Motor neuron (in vitro differentiated cells): ENCODE results near the gene SND1. TPM values are rescaled to one million over a fixed set of nuclear protein-coding genes. Genes with fewer than 3 reads are reported as not detected.

ENCODE experiments used
- ATAC-seq, 8 experiments: fragments of 200-7000 bp; cut with Tn5 transposase; replicated peaks in 6 of 8; 2 replicates each; pipeline ENCODE4 v1.8.0; 2021; ENCODE audit warnings: mild to moderate bottlenecking in 8 of 8, moderate library complexity in 8 of 8
- H3K27ac ChIP-seq, 2 donors: fragments of 250-450 bp; sonication (Bioruptor Pico); 2 replicates each; pipeline ENCODE4 v1.9.0; 2021; ENCODE audit warnings: antibody characterized with exemption in 2 of 2, mild to moderate bottlenecking in 2 of 2, moderate library complexity in 1 of 2
- H3K4me1 ChIP-seq, 2 donors: fragments of 250-450 bp; sonication (Bioruptor Pico); replicated peaks in 1 of 2; 2 replicates each; pipeline ENCODE4 v1.6.1; 2021; ENCODE audit warnings: antibody characterized with exemption in 2 of 2, mild to moderate bottlenecking in 2 of 2, moderate library complexity in 1 of 2
- H3K4me3 ChIP-seq, 5 donors: fragments of 250-450 bp; sonication (Bioruptor Pico); 2 replicates each; pipeline ENCODE4 v1.9.0; 2021; ENCODE audit warnings: antibody characterized with exemption in 5 of 5, mild to moderate bottlenecking in 5 of 5, moderate library complexity in 4 of 5
- WGBS, 10 experiments: fragments of 450-650 bp; shearing (Covaris generic); methylation state at CpG; one replicate each; pipeline ENCODE4 v1.0.0; 2022; 5-methylcytosine and 5-hydroxymethylcytosine counted together
- in situ Hi-C, 9 experiments: fragments of 400-800 bp; cut with MboI; loops; one replicate each; pipeline ENCODE4 v1.15.0; 2021; ENCODE audit warnings: low sequenced_read_pairs in 9 of 9, low pct_unique_long_range_greater_than_20kb in 2 of 9; ENCODE audit not compliant: unreplicated experiment in 9 of 9
- total RNA-seq, 8 experiments: library from RNA; unstranded; fragments of 300-600 nt; gene quantifications; 2 replicates each; pipeline versions ENCODE4 v1.2.3 to v1.2.4, GENCODE V29; 2022

SND1 gene
- total RNA-seq, 8 experiments from 2014 or later: 125 to 296 (median 182) TPM

DNA sequence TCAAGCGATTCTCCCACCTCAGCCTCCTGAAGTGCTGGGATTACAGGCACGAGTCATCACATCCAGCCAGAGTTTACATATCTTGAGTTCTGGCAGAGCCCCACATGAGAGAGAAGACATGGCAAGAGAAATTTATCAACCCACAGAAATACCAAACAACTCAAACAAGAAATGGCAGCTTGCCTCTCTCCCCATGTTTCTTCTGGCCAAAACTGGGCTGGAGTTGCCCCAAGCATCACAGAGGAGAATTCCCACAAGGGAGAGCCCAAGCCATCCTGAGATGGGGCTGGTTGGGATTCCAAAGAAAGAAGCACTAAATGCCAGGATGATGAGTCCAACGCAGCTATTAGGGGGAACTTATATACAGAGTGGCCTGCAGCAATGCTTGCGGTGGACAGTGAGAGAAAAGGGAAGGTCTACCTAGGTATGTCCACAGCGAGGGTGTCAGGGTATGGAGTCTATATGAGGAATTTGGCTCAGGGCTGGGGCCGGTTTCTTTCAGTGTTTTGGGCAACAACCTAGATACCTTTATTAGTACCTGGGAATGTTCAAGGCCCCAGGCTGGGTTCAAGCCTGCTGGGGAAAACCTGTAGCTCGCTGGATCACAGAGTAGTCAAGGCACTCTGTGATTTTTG is 19.6 kb upstream of the SND1 start:
- no peaks in the 10 kb centered on the region for H3K4me1 ChIP-seq
- no peak overlapping the region for H3K27ac ChIP-seq
- in situ Hi-C loops: loop anchor here in 1 of 9 experiments (25.0 kb wide), 1 partner anchor 245 kb away; the partner anchor contains the start of gene ZNF800
- 45 to 95% (median 80%) methylated on average over 2 to 6 of the region's 7 CpGs; no CpG with 5 or more reads in 2 of the 10 experiments for WGBS, 10 experiments
- no peak overlapping the region for H3K4me3 ChIP-seq
- ATAC-seq: no peak

DNA sequence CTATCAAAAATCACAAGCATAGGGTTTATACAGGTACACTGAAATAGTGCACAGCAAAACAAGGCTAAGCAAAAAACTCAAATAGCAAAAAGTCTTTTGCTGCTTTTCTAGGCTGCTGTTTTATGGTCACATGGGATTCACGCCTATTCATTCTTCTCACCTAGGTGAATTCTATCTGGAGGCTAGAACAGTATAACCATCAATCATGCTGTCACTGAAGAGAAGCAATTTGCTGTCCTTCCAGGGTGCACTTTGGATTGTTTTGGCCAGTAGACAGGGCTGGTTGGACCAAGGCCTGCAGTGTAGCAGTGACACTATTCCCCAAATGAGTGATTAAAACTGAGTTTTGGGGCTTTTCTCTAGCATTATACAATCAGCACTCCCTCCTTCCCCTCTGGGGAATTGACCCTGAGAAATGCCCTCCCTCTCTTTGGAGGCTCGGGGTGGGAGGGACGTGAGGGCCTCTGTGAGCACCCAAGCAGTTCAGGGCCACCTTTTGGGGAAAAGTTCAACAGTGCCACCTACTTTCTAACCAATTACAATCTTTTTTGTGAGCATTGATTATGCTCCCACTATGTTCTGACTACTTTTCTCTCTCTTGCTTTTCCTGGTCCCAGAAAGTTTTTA is 16.2 kb upstream of the SND1 start:
- no peak overlapping the region for H3K4me3 ChIP-seq
- peak in 1 of 8 experiments; percentile 31 for ATAC-seq
- 0 to 100% (median 60%) methylated on average over 1 of the region's 3 CpGs; no CpG with 5 or more reads in 1 of the 10 experiments for WGBS, 10 experiments
- no peak overlapping the region for H3K27ac ChIP-seq
- in situ Hi-C loops: loop anchor here in 1 of 9 experiments (25.0 kb wide), 1 partner anchor 248 kb away; the partner anchor contains the start of gene ZNF800
- no peaks in the 10 kb centered on the region for H3K4me1 ChIP-seq

DNA sequence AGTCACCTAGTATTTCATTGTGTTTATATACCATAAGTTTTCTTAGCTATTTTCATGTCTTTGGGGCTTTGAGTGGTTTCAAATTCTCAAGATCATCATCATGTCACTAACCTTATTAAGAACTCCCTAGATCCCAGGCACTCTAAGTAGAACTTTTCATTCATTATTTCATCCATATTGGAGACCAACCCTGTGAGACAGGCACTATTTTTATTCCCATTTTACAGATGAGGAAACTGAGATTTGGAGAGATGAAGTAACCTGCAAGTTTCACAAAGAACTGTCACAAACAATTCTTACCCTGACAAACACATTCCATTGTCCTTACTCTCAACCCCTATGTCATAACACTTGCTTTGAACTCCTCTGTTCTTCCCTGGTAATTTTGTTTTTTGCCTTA is 13.8 kb upstream of the SND1 start:
- in situ Hi-C loops: loop anchor here in 1 of 9 experiments (25.0 kb wide), 1 partner anchor 251 kb away; the partner anchor contains the start of gene ZNF800
- ATAC-seq: no peak

DNA sequence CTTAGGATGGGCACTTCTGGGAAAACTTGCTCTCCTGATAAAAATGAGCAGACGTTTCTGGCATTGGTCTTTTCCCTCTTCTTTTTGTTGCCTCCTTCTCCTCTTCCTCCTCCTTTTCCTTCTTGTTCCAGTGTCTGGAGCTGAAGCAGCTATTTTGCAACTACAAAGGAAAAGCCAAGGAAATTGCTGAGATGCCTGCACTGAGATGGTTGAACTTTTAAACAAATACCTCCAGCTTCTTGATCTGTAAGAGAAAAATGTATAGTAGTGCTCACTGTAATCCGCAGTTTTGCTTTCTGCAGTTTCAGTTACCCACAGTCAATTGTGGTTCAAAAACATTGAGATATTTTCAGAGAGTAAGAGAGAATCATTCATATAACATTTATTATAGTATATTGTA is 7.5 kb upstream of the SND1 start:
- in situ Hi-C loops: loop anchor here in 1 of 9 experiments (25.0 kb wide), 1 partner anchor 257 kb away; the partner anchor contains the start of gene ZNF800
- H3K4me3 ChIP-seq: no peak overlapping the region
- no peak overlapping the region for H3K27ac ChIP-seq
- WGBS, 10 experiments: 38 to 100% (median 75%) methylated on average over 1 to 2 of the region's 2 CpGs; no CpG with 5 or more reads in 1 of the 10 experiments
- peaks cover 2 to 13% of the 10 kb centered on the region in 2 donors for H3K4me1 ChIP-seq
- no peak for ATAC-seq

More for the DNA sequence above, 13.8 kb upstream of the SND1 start:
- Histone ChIP-seq H3K4me3 (no peak overlapping the region), H3K27ac (no peak overlapping the region), H3K4me1 (peaks cover 2 to 6% of the 10 kb centered on the region in 2 donors)

DNA sequence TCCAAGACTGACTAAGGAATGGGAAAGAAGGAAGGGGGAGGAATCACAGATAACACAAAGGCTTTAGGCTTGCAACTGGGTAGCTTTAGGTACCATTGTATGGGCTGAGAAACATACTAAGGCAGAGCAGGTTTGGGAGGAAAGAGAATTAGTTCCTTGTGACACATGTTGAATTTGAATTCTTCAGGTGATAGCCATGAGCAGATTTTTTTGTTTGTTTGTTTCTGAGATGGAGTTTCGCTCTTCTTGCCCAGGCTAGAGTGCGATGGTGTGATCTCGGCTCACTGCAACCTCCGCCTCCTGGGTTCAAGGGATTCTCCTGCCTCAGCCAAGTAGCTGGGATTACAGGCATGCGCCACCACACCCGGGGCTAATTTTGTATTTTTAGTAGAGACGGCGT is 4.4 kb upstream of the SND1 start:
- ATAC-seq: no peak
- H3K27ac ChIP-seq: no peak overlapping the region
- in situ Hi-C loops: loop anchor here in 1 of 9 experiments (25.0 kb wide), 1 partner anchor 260 kb away; the partner anchor contains the start of gene ZNF800
- peaks cover 6 to 14% of the 10 kb centered on the region in 2 donors for H3K4me1 ChIP-seq
- WGBS, 10 experiments: 50 to 100% (median 94%) methylated on average over 1 to 7 of the region's 8 CpGs; no CpG with 5 or more reads in 3 of the 10 experiments
- no peak overlapping the region for H3K4me3 ChIP-seq

DNA sequence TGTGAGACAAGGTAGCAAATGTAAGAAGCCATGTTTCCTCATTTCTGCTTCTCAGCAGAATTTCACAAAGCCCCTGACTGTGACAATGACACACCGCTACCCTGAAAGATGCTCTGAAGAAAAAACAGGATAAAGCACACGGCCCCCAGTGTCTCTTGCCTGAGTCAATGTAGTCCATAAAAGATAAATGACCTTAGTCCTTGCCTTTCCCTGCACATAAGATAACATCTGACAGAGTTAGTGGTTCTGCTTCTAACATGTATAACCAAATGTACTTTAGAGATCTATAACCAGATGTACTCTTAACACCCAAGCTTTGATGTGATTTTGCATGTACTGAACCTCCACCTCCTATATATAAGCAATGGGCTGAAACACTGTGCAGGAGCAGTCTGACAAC is 3.0 kb upstream of the SND1 start:
- in situ Hi-C loops: loop anchor here in 1 of 9 experiments (25.0 kb wide), 1 partner anchor 262 kb away; the partner anchor contains the start of gene ZNF800
- peaks cover 17 to 26% of the 10 kb centered on the region in 2 donors for H3K4me1 ChIP-seq
- no peak overlapping the region for H3K27ac ChIP-seq
- H3K4me3 ChIP-seq: no peak overlapping the region
- ATAC-seq: no peak
- WGBS, 10 experiments: 40 to 100% (median 92%) methylated on average over 1 to 2 of the region's 2 CpGs; no CpG with 5 or more reads in 3 of the 10 experiments

DNA sequence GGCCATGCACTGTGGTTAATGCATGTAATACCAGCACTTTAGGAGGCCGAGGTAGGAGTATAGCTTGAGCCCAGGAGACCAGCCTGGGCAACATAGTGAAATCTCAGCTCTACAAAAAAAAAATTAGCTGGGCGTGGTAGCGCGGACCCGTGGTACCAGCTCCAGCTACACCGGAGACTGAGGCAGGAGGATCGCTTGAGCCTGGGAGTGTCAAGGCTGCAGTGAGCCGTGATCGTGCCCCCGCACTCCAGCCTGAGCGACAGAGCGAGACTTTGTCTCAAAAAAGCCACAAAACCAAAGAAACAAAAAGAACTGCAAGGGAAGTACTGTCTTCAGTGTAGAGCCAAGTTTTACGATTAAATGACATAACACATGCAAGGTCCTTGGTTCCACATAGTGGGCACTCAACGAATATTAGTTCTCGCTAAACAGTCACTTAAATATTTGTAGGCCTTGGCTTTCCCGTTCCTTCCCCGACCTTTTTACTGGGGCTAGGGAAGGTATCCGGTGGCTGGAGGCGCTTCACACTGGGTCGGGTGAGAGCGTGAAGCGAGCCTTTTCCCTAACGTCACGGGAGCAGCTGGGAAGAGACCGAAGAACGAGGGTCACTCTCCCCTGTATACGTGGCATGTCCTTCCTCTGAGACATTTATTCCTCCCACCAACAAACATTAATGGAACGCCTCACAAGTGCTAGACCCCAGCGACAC is 993 bp upstream of the SND1 start:
- peak in 4 of 8 experiments; percentile 3 to 22 (median 11) for ATAC-seq
- 45 to 93% (median 50%) methylated on average over 2 to 28 of the region's 29 CpGs; no CpG with 5 or more reads in 3 of the 10 experiments for WGBS, 10 experiments
- in situ Hi-C loops: no loop called here

DNA sequence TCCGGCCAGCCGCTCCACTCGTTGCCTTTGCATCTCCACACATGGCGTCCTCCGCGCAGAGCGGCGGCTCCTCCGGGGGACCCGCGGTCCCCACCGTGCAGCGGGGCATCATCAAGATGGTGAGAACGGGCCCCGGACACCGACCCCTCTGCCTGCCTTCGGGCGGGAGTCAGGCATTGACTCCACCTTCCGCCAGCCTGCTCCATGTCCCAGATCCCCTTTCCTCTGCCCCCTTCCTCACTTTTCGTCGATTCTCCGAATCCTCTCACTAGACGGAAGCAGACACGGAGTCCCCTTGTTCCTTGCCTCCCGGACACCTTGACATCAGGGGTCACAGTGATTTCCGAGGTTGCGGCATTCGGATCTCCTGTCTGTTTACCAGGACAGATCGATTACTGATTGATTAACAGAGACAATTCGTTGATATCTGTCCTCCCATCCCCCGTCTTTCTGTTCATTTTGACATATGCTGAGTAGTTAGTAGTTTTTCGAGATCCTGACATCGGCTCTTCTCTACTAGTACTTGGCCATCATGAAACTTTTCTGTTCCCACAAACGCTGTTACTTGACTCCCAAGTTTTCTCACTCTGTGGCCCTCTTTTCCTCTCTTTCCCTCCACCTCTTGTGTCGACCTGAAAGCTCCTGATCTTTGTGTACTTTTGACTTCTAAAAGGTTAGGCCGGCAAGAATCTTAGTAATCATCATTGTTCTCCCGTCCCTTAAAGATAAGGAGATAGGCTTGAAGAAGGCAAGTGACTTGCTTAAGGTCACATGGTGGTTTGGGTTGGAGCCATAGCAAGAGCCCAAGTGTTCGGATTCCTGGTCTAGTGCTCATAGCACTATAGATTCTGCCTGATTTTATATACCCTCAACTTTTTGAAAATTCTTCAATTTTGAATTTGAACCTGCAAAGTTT is 597 bp downstream of the SND1 start:
- WGBS, 10 experiments: 0 to 10% (median 2%) methylated on average over 1 to 22 of the region's 38 CpGs
- peak in 2 of 8 experiments; percentile 25 to 30 for ATAC-seq
- in situ Hi-C loops: no loop called here
- peak overlapping the region; percentile 75 to 92 (median 80) for H3K4me3 ChIP-seq
- peaks cover 32 to 34% of the 10 kb centered on the region in 2 donors for H3K4me1 ChIP-seq
- peak overlapping the region; percentile 89 to 95 for H3K27ac ChIP-seq

More for the DNA sequence above, 993 bp upstream of the SND1 start:
- peak overlapping the region; percentile 95 to 97 for H3K27ac ChIP-seq
- peaks cover 32 to 34% of the 10 kb centered on the region in 2 donors for H3K4me1 ChIP-seq
- peak overlapping the region; percentile 75 to 92 (median 80) for H3K4me3 ChIP-seq

DNA sequence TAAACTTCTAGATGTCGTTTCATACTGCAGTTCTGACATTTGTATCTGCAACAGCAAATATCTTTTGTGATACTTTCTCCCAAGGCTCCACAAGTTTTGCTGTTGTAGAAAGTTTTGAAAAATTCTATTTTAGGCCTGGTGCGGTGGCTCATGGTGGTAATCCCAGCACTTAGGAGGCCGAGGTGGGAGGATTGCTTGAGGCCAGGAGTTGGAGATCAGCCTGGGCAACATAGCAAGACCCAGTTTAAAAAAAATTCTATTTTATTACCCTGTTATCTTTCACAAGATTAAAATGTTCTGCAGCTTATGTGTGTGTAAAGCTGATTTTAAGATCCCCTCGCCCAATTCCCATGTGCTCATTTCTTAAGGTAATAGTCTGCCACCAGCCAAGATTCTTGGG is 1.4 kb downstream of the SND1 start:
- 55 to 100% (median 80%) methylated on average over 1 to 4 of the region's 4 CpGs; no CpG with 5 or more reads in 1 of the 10 experiments for WGBS, 10 experiments
- Histone ChIP-seq H3K4me3 (peak overlapping the region; percentile 75 to 92 (median 80)), H3K27ac (no peak overlapping the region), H3K4me1 (peaks cover 32 to 34% of the 10 kb centered on the region in 2 donors)
- in situ Hi-C loops: no loop called here
- ATAC-seq: no peak

DNA sequence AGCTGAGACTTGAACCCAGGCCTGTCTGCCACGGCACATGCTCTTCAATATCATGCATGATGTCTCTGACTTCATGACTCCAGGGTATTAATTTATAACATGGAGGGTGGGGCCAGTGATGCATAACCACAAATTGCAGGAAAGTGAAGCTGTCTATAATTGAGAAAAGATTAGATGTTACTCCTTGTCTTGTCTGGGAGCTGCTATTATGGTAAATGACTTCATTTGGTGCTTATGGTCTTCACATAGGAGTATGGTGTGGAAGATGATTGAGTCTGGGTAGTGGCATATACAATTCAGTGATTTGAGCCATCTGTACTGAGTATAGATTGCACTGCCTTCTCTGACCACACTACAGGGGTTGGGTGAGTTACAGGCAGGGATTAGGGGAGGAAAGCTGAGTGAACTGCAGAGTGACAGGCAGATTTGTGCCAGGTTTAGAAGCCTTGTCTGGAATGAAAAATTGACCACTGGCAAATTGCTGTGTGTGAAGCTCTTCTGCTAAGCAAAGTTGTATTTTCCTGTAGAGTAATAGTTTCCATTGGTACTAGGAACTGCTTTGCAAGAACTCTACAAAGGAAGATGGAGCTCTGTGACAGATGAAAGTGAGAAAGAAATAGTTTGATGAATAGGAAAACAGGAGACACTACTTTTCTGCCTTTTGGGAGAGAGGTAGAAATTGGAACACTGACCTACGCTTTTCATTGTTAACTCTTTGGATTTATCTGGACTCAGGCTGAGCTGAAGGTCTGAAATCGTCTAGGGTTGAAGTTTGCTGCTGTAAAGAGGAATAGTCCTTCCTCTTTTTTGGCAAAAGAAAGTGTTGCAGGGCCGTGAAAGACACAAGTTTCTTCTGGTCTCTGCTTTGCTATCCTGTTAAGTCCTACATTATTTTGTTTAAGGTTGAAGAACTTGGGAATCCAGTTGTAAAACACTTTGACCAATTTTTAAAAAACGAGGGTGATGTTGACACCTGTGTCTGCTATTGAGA is 2.7 kb downstream of the SND1 start:
- no peak overlapping the region for H3K27ac ChIP-seq
- peak in 3 of 8 experiments; percentile 4 to 7 (median 5) for ATAC-seq
- in situ Hi-C loops: no loop called here
- H3K4me1 ChIP-seq: peaks cover 27 to 32% of the 10 kb centered on the region in 2 donors
- 29 to 83% (median 74%) methylated on average over 1 to 5 of the region's 5 CpGs; no CpG with 5 or more reads in 1 of the 10 experiments for WGBS, 10 experiments
- peak overlapping the region in 4 of 5 donors; percentile 3 to 85 (median 78) for H3K4me3 ChIP-seq

DNA sequence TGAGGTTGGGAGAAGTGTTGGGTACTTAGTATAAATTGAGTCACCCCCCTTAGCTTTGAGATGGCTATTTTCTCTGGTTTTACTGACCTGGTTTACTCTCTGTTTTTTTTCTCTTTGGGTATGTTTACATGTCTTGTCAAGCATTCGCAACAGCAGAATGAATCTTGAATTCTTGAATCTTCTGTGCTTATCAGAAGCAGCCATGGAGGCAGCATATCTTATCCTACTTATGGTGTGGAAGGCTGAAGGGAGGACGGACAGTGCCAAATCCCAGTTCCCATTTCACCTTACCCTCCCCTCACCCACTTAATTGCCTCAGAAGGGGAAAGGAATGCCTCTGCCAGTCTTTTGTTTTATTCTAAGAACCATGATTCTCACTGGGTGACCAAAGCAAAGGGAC is 3.7 kb downstream of the SND1 start:
- WGBS, 10 experiments: 71 to 100% (median 95%) methylated on average over 1 to 2 of the region's 2 CpGs; no CpG with 5 or more reads in 2 of the 10 experiments
- no peak for ATAC-seq
- no peak overlapping the region for H3K4me3 ChIP-seq
- H3K27ac ChIP-seq: no peak overlapping the region
- in situ Hi-C loops: no loop called here
- H3K4me1 ChIP-seq: peaks cover 27 to 31% of the 10 kb centered on the region in 2 donors
